HepG2 (cell line): ENCODE results near the gene XG. TPM values are rescaled to one million over a fixed set of nuclear protein-coding genes. Genes with fewer than 3 reads are reported as not detected.

Experiments
- ATAC-seq: fragments of 200-7000 bp; cut with Tn5 transposase; 3 replicates; pipeline ENCODE4 v1.9.1; 2020; ENCODE audit warnings: mild to moderate bottlenecking, moderate library complexity
- BruUV-seq: library from RNA; stranded (reverse); fragments of 400-500 nt; replicated peaks from 2 replicates; lab custom pipeline; 2021; lab: Mats Ljungman, UMichigan
- CTCF ChIA-PET: fragments of 300-600 bp; formaldehyde crosslinking; extraction: SDS; loops from one replicate; lab custom pipeline; 2021; ENCODE audit warnings: low total read pairs, inconsistent platforms, low intra/inter-chr PET ratio; lab: Yijun Ruan, JAX
- POLR2A ChIA-PET: fragments of 350-600 bp; sonication (Branson Sonifier 250); formaldehyde crosslinking; loops from one replicate; lab custom pipeline; 2020; ENCODE audit warnings: antibody characterized with exemption, inconsistent platforms; lab: Yijun Ruan, JAX
- DNase-seq: peaks from one replicate; pipeline ENCODE4 v3.0.0-alpha.2; 2015; ENCODE audit warnings: low spot score
- FAIRE-seq: peaks from 3 replicates; lab custom pipeline; 2011; peaks lifted over from hg19 to GRCh38; lab: Jason Lieb, UNC
- H2AFZ ChIP-seq: one replicate; pipeline ENCODE4 v1.6.1; 2011; ENCODE audit warnings: low read length, inconsistent platforms
- H3K27ac ChIP-seq: fragments of 300-600 bp; 3 replicates; pipeline ENCODE4 v1.8.0; 2011; ENCODE audit warnings: mixed run types, mild to moderate bottlenecking, mixed read lengths, low read length, inconsistent platforms; ENCODE audit not compliant: insufficient read depth; ENCODE audit errors: extremely low read length
- H3K27me3 ChIP-seq, 2 experiments: fragments of 200-600 bp in 1 of 2; 2 replicates in 1 of 2; 3 replicates in 1 of 2; pipeline versions ENCODE4 v1.6.0 to v1.8.0; 2011; ENCODE audit warnings: low read length in 2 of 2, mild to moderate bottlenecking in 2 of 2, moderate library complexity in 2 of 2, inconsistent platforms in 1 of 2; ENCODE audit not compliant: insufficient read depth in 2 of 2, control insufficient read depth in 1 of 2
- H3K36me3 ChIP-seq, 2 experiments: fragments of 200-600 bp in 1 of 2; replicated peaks in 1 of 2; 2 replicates in 1 of 2; 3 replicates in 1 of 2; pipeline versions ENCODE4 v1.5.1 to v1.8.0; 2011; ENCODE audit warnings: low read length in 2 of 2, inconsistent platforms in 1 of 2; ENCODE audit not compliant: insufficient read depth in 2 of 2, control insufficient read depth in 1 of 2
- H3K4me1 ChIP-seq: 2 replicates; pipeline ENCODE4 v1.5.1; 2012; ENCODE audit warnings: low read length, inconsistent platforms; ENCODE audit not compliant: insufficient read depth
- H3K4me2 ChIP-seq: 2 replicates; pipeline ENCODE4 v1.6.0; 2011; ENCODE audit warnings: low read depth, low read length, inconsistent platforms
- H3K4me3 ChIP-seq, 3 experiments: fragments of 200-600 bp in 1 of 3; sonication (generic), shearing (Covaris generic) in 1 of 3; replicated peaks in 1 of 3; 2 replicates each; pipeline ENCODE4 v1.5.1; 2011 to 2016; ENCODE audit warnings: low read length in 3 of 3, inconsistent platforms in 2 of 3, low read depth in 2 of 3, mild to moderate bottlenecking in 2 of 3, control low read depth in 1 of 3, mixed read lengths in 1 of 3; ENCODE audit not compliant: insufficient read depth in 1 of 3
- H3K79me2 ChIP-seq: one replicate; pipeline ENCODE4 v1.6.1; 2011; ENCODE audit warnings: low read length, inconsistent platforms; ENCODE audit not compliant: insufficient read depth
- H3K9ac ChIP-seq: 2 replicates; pipeline ENCODE4 v1.6.0; 2011; ENCODE audit warnings: mild to moderate bottlenecking, low read depth, low read length, inconsistent platforms; ENCODE audit not compliant: insufficient read depth
- H3K9me3 ChIP-seq: 2 replicates; pipeline ENCODE4 v1.5.1; 2012; ENCODE audit warnings: mild to moderate bottlenecking, low read length
- H4K20me1 ChIP-seq: 2 replicates; pipeline ENCODE4 v1.6.0; 2011; ENCODE audit warnings: inconsistent platforms, mild to moderate bottlenecking, low read length, moderate library complexity; ENCODE audit not compliant: insufficient read depth
- ARID5B ChIP-seq: IDR thresholded peaks from 2 replicates; pipeline ENCODE4 v1.4.0; 2020; ENCODE audit warnings: mild to moderate bottlenecking, missing genetic modification reagents
- DPF2 ChIP-seq: sonication (generic); formaldehyde crosslinking; IDR thresholded peaks from 2 replicates; pipeline ENCODE4 v1.4.0; 2020; ENCODE audit warnings: mild to moderate bottlenecking, low read depth, missing genetic modification reagents, borderline replicate concordance
- EP300 ChIP-seq, 3 experiments: sonication (generic) in 1 of 3; formaldehyde crosslinking in 1 of 3; IDR thresholded peaks; 2 replicates each; pipeline versions ENCODE4 v1.5.1 to v1.6.1; 2011 to 2020; ENCODE audit warnings: low read depth in 2 of 3, low read length in 2 of 3, borderline replicate concordance in 1 of 3, improper control_type of control experiment in 1 of 3, mild to moderate bottlenecking in 1 of 3, missing genetic modification reagents in 1 of 3, moderate library complexity in 1 of 3
- KDM2A ChIP-seq: sonication (generic); formaldehyde crosslinking; IDR thresholded peaks from 2 replicates; pipeline ENCODE4 v1.4.0; 2020; ENCODE audit warnings: low read depth, missing genetic modification reagents, borderline replicate concordance
- MEIS1 ChIP-seq: sonication (generic); formaldehyde crosslinking; IDR thresholded peaks from 2 replicates; pipeline ENCODE4 v1.9.0; 2021; ENCODE audit warnings: mild to moderate bottlenecking, missing genetic modification reagents, moderate library complexity, borderline replicate concordance
- PBX2 ChIP-seq: IDR thresholded peaks from 2 replicates; pipeline ENCODE4 v1.6.1; 2016; ENCODE audit warnings: control low read depth
- TP53 ChIP-seq: sonication (generic); formaldehyde crosslinking; conservative IDR thresholded peaks from 2 replicates; pipeline ENCODE4 v1.4.0; 2020; ENCODE audit warnings: missing genetic modification reagents
- ZBTB37 ChIP-seq: sonication (generic); formaldehyde crosslinking; IDR thresholded peaks from 2 replicates; pipeline ENCODE4 v1.4.0; 2020; ENCODE audit warnings: mild to moderate bottlenecking, missing genetic modification reagents
- ZFP36L1 ChIP-seq: sonication (generic); formaldehyde crosslinking; IDR thresholded peaks from 2 replicates; pipeline ENCODE4 v1.8.0; 2022; ENCODE audit warnings: mild to moderate bottlenecking, missing genetic modification reagents, moderate library complexity
- ZNF512 ChIP-seq: sonication (generic); formaldehyde crosslinking; IDR thresholded peaks from 2 replicates; pipeline ENCODE4 v1.4.0; 2020; ENCODE audit warnings: mild to moderate bottlenecking, missing genetic modification reagents
- ZNF598 ChIP-seq: sonication (generic); formaldehyde crosslinking; IDR thresholded peaks from 2 replicates; pipeline ENCODE4 v1.5.1; 2020; ENCODE audit warnings: mild to moderate bottlenecking, missing genetic modification reagents, borderline replicate concordance
- ZNF670 ChIP-seq: sonication (generic); formaldehyde crosslinking; IDR thresholded peaks from 2 replicates; pipeline ENCODE4 v1.8.0; 2022; ENCODE audit warnings: mild to moderate bottlenecking, missing genetic modification reagents, borderline replicate concordance
- WGBS: methylation state at CpG from one replicate; pipeline ENCODE4 v1.1.6; 2017; ENCODE audit warnings: low lambda C conversion rate; 5-methylcytosine and 5-hydroxymethylcytosine counted together
- in situ Hi-C: cut with HindIII; loops from 2 replicates; pipeline ENCODE4 v1.10.0; 2017; ENCODE audit warnings: low pct_unique_long_range_greater_than_20kb; ENCODE audit not compliant: extremely low pct_ligation_motif_present
- intact Hi-C: fragments of 100-400 bp; cut with micrococcal nuclease; formaldehyde crosslinking; loops from one replicate; pipeline ENCODE4 v1.10.0; 2022; ENCODE audit not compliant: unreplicated experiment
- polyA plus RNA-seq, 8 experiments: library from polyadenylated mRNA; depleted of rRNA in 3 of 8; stranded (reverse) in 7 of 8; unstranded in 1 of 8; fragments of >200 nt; fragmentation: Illumina TruSeq in 4 of 8; extraction: Trizol in 4 of 8; gene quantifications; 2 replicates each; pipeline versions ENCODE4 v1.2.1 to v1.2.3, GENCODE V29; 2011 to 2016; ENCODE audit warnings: low read depth in 4 of 8, missing spikeins in 1 of 8, mixed read lengths in 1 of 8; ENCODE audit not compliant: insufficient read depth in 1 of 8
- total RNA-seq, 5 experiments: library from RNA; depleted of rRNA; stranded (reverse); fragments of >200 nt; fragmentation: Illumina TruSeq; extraction: Trizol; gene quantifications; 2 replicates each; pipeline ENCODE4 v1.2.3, GENCODE V29; 2016; ENCODE audit warnings: low read depth in 1 of 5

Gene XG
- total and polyA plus RNA-seq, 2 of the 13 experiments (the other 11 are each of a cell fraction or from before 2014, with no cell fraction given), result not detected

GRCh38 chrX:2794336-2794735 lies 42.5 kb downstream of the XG start:
- ChIA-PET POLR2A (no interaction called here), CTCF (no interaction called here)
- ATAC-seq, result no peak
- no peaks in the 10 kb centered on the region for H3K9me3 ChIP-seq
- H3K27me3 ChIP-seq, result peaks cover 1 to 4% of the 10 kb centered on the region in 2 experiments; a peak in 1 of 5 replicates
- BruUV-seq, result no TSS peak
- in situ Hi-C loops, result no loop called here
- H3K27ac ChIP-seq, result no peak overlapping the region
- intact Hi-C loops, result no loop called here
- no peaks in the 10 kb centered on the region for H3K79me2 ChIP-seq
- H3K4me3 ChIP-seq, result no peak overlapping the region
- H3K36me3 ChIP-seq, result no peaks in the 10 kb centered on the region
- 55% methylated on average over 4 of the region's 19 CpGs for WGBS
- no peak for FAIRE-seq
- no peak overlapping the region for H3K9ac ChIP-seq
- TF ChIP-seq EP300 (IDR thresholded peaks at IDR 0.05; ENCODE audit: low read depth in 2 of 2, low read length in 2 of 2) (no peak), EP300 (CRISPR knock-in tag; IDR thresholded peaks at IDR 0.05; ENCODE audit: borderline replicate concordance) (no peak), ZNF512 (CRISPR knock-in tag) (no peak), TP53 (CRISPR knock-in tag) (no peak), KDM2A (CRISPR knock-in tag) (no peak), PBX2 (no peak), ZBTB37 (CRISPR knock-in tag) (no peak), DPF2 (CRISPR knock-in tag) (no peak), ARID5B (CRISPR knock-in tag) (no peak), ZFP36L1 (CRISPR knock-in tag) (no peak), MEIS1 (CRISPR knock-in tag) (no peak), ZNF598 (CRISPR knock-in tag) (no peak), ZNF670 (CRISPR knock-in tag) (no peak)
- H3K4me1 ChIP-seq, result no peaks in the 10 kb centered on the region
- no peak overlapping the region for H3K4me2 ChIP-seq
- DNase-seq, result no peak
- no peaks in the 10 kb centered on the region for H4K20me1 ChIP-seq
- no peak overlapping the region for H2AFZ ChIP-seq
